ENCODE data around the gene KIAA1191. TPM values are rescaled to one million over a fixed set of nuclear protein-coding genes. Genes with fewer than 3 reads are reported as not detected.
A peak's percentile ranks its signal among the peaks of the same experiment; 100 is the strongest.

KIAA1191 gene
- total RNA-seq, 1 experiment from 2014 or later = 128 TPM

DNA sequence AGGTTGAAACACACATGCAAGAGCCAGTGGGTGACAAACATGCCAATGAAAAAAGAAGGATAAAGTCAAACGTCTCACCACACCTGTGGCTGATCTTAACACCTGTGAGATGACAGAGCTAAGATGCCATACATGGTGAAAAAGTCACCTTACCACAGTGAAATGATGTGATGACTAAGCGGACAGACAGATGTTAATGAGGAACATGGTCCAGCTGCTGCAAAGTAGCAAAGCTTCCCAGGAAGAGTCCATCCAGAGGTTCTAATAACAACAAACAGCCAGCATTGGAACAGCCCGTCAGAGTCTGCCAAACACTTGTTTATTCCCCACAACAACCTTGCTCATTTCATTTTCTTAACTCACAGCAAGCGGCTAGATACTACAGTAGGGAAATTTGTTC is 1.9 kb downstream of the KIAA1191 start:
- H3K27ac ChIP-seq (ENCODE audit: insufficient read length, low read depth, low read length) = no peak overlapping the region
- H3K4ac ChIP-seq (ENCODE audit: low read depth, low read length) = no peak overlapping the region
- H3K79me1 ChIP-seq (ENCODE audit: insufficient read depth, low read depth, low read length, poor library complexity, severe bottlenecking) = no peaks in the 10 kb centered on the region
- H3K9ac ChIP-seq (ENCODE audit: extremely low read depth, insufficient read length, low read length) = no peak overlapping the region
- H3K23ac ChIP-seq (ENCODE audit: insufficient read length, low read depth, low read length) = no peak overlapping the region
- H3K4me2 ChIP-seq (ENCODE audit: insufficient read depth, insufficient read length, low read length) = no peak overlapping the region
- H2BK20ac ChIP-seq (ENCODE audit: low read depth, low read length, poor library complexity, severe bottlenecking) = no peak overlapping the region
- no peak overlapping the region for H2BK12ac ChIP-seq (ENCODE audit: insufficient read length, low read depth, low read length)
- peaks cover 31% of the 10 kb centered on the region for H3K27me3 Mint-ChIP-seq (ENCODE audit: low read depth)
- H2AFZ ChIP-seq (ENCODE audit: low read length) = no peak overlapping the region
- no peak overlapping the region for H2BK120ac ChIP-seq (ENCODE audit: low read depth, low read length, poor library complexity, severe bottlenecking)
- H3K23me2 ChIP-seq (ENCODE audit: insufficient read length, low read depth, low read length, poor library complexity, severe bottlenecking) = peaks cover 6% of the 10 kb centered on the region
- TF ChIP-seq, protein P1, sequence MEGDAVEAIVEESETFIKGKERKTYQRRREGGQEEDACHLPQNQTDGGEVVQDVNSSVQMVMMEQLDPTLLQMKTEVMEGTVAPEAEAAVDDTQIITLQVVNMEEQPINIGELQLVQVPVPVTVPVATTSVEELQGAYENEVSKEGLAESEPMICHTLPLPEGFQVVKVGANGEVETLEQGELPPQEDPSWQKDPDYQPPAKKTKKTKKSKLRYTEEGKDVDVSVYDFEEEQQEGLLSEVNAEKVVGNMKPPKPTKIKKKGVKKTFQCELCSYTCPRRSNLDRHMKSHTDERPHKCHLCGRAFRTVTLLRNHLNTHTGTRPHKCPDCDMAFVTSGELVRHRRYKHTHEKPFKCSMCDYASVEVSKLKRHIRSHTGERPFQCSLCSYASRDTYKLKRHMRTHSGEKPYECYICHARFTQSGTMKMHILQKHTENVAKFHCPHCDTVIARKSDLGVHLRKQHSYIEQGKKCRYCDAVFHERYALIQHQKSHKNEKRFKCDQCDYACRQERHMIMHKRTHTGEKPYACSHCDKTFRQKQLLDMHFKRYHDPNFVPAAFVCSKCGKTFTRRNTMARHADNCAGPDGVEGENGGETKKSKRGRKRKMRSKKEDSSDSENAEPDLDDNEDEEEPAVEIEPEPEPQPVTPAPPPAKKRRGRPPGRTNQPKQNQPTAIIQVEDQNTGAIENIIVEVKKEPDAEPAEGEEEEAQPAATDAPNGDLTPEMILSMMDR (conservative IDR thresholded peaks at IDR 0.05) = no peak
- no CpG with 5 or more reads among the region's 4 CpGs for WGBS (ENCODE audit: extremely low coverage, insufficient read length, low lambda C conversion rate)
- no peak overlapping the region for H3T11ph ChIP-seq (ENCODE audit: low read length)
- no peaks in the 10 kb centered on the region for H3K9me3 ChIP-seq (ENCODE audit: control insufficient read depth, low read depth, low read length)
- no peak overlapping the region for H2AK5ac ChIP-seq (ENCODE audit: insufficient read length, low read length)
- H3K27me3 ChIP-seq (ENCODE audit: insufficient read depth, low read length) = peaks cover 5% of the 10 kb centered on the region; the same call in 1 of the 2 replicates
- no peaks in the 10 kb centered on the region; the same call in 1 of the 2 replicates for H3K4me1 ChIP-seq (ENCODE audit: insufficient read depth, low read length)
- H3K4me1 Mint-ChIP-seq = peaks cover 9 to 16% of the 10 kb centered on the region in 2 experiments
- no peak for DNase-seq
- no peaks in the 10 kb centered on the region for H4K20me1 ChIP-seq (ENCODE audit: control insufficient read depth, insufficient read depth, insufficient read length)
- no peak overlapping the region for H4K5ac ChIP-seq (ENCODE audit: insufficient read length, low read depth, low read length)
- no peak overlapping the region for H3K18ac ChIP-seq (ENCODE audit: insufficient read length, low read depth, low read length)
- H2BK15ac ChIP-seq (ENCODE audit: low read depth, low read length) = no peak overlapping the region
- no peak overlapping the region for H4K91ac ChIP-seq (ENCODE audit: insufficient read length, low read depth, low read length)
- H3K36me3 Mint-ChIP-seq (ENCODE audit: insufficient read depth in 1 of 3, low read depth in 3 of 3) = peaks cover 20 to 48% (median 34%) of the 10 kb centered on the region in 3 experiments
- H3K56ac ChIP-seq (ENCODE audit: insufficient read length, low read depth, low read length) = no peak overlapping the region
- H3K9me3 Mint-ChIP-seq = no peaks in the 10 kb centered on the region
- no peak overlapping the region for H3K14ac ChIP-seq (ENCODE audit: insufficient read depth, low read length)
- H3K79me2 ChIP-seq (ENCODE audit: insufficient read depth, low read length) = peaks cover 8% of the 10 kb centered on the region; the same call in 1 of the 2 replicates
- H3K27ac Mint-ChIP-seq = no peak overlapping the region
- no peak overlapping the region for H4K8ac ChIP-seq (replicated peaks; ENCODE audit: insufficient read length, low read depth, low read length)
- no peak overlapping the region for H2BK5ac ChIP-seq (ENCODE audit: insufficient read length, low read length)
- H3K4me3 Mint-ChIP-seq = peak overlapping the region; percentile 75 to 98

Measured in H9 (cell line).